Stimulated activated CD8-positive, alpha-beta memory T cell treated with anti-CD3 and anti-CD28 coated beads, Interleukin-4, amount 100 ng/mL, for 1 hour (primary cell): ENCODE results near the gene XKR3.
"Not testable (repeated sequence)": the region's sequence is repeated elsewhere in the genome, so short reads cannot be mapped to it uniquely, and the experiment has no call there.

Source experiments
- DNase-seq, 2 donors: peaks; one replicate each; pipeline ENCODE4 v3.0.0-alpha.2; 2020; ENCODE audit warnings: low read depth in 2 of 2, low spot score in 1 of 2

XKR3 gene

GRCh38 chr22:16824716-16825687 is at the start of gene XKR3:
XKR3 (minus strand) TSS chr22:16825411; CDS start chr22:16808073, 17,338 bp downstream.
- no peak for DNase-seq

GRCh38 chr22:16869640-16870039 is 44.4 kb upstream of the XKR3 start:
- not testable (repeated sequence) for DNase-seq

GRCh38 chr22:16866167-16866566 is 41.0 kb upstream of the XKR3 start:
- DNase-seq = no peak

- DNase-seq = not testable (repeated sequence)
Observed at GRCh38 chr22:16856851-16857250, 31.6 kb upstream of the XKR3 start.

GRCh38 chr22:16854631-16855030 is 29.4 kb upstream of the XKR3 start:
- DNase-seq = no peak

GRCh38 chr22:16851268-16851996 is 26.2 kb upstream of the XKR3 start:
- DNase-seq = not testable (repeated sequence)

- no peak for DNase-seq
Observed at GRCh38 chr22:16847271-16847670, 22.1 kb upstream of the XKR3 start.

- DNase-seq = no peak
Observed at GRCh38 chr22:16845881-16846280, 20.7 kb upstream of the XKR3 start.

- no peak for DNase-seq
Observed at GRCh38 chr22:16845465-16845864, 20.3 kb upstream of the XKR3 start.

- DNase-seq = no peak
Observed at GRCh38 chr22:16844529-16844928, 19.3 kb upstream of the XKR3 start.

- no peak for DNase-seq
Observed at GRCh38 chr22:16838073-16838472, 12.9 kb upstream of the XKR3 start.

- no peak for DNase-seq
Observed at GRCh38 chr22:16834971-16835370, 9.8 kb upstream of the XKR3 start.

GRCh38 chr22:16831257-16831656 is 6.0 kb upstream of the XKR3 start:
- DNase-seq = no peak

- no peak for DNase-seq
Observed at GRCh38 chr22:16829985-16830384, 4.8 kb upstream of the XKR3 start.

GRCh38 chr22:16828876-16829275 is 3.7 kb upstream of the XKR3 start:
- DNase-seq = no peak

- DNase-seq = no peak
Observed at GRCh38 chr22:16827506-16827905, 2.3 kb upstream of the XKR3 start.

- no peak for DNase-seq
Observed at GRCh38 chr22:16819249-16819648, 6.0 kb downstream of the XKR3 start.

GRCh38 chr22:16818538-16818937 is 6.7 kb downstream of the XKR3 start:
- no peak for DNase-seq

- no peak for DNase-seq
Observed at GRCh38 chr22:16815073-16815472, 10.1 kb downstream of the XKR3 start.

- no peak for DNase-seq
Observed at GRCh38 chr22:16810188-16810802, 14.9 kb downstream of the XKR3 start.

GRCh38 chr22:16808744-16809143 is 16.5 kb downstream of the XKR3 start:
- DNase-seq = no peak

GRCh38 chr22:16807109-16807508 is 18.1 kb downstream of the XKR3 start:
- DNase-seq = no peak
